Hippocampal formation (tissue), 2 donors: Measurements from ENCODE around the gene CHMP1A.

Experiments
- DNase-seq, 2 donors: peaks; one replicate each; lab custom pipeline; 2025; lab: John Stamatoyannopoulos, UW

CHMP1A gene

GRCh38 chr16:89605186-89605970 is 52.1 kb downstream of the CHMP1A start:
- DNase-seq: no peak

DNA sequence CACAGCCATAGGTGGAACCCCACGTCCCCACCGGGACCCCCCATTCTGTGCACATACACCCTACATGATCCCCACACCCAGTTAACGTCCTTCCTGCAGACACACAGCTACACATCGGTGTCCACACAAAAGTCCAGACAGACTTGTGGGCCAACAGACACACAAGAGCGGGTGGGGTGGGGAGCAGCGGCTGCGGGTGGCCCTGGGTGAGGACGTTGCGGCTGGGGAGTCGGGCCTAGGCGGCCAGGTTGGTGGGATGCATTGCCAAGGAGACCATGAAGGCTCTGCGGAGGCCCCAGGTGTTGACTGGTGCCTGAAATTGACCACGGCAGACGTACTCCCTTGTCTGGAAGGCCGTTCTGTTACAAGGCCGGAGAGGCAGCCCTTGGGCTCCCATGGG is 52.7 kb downstream of the CHMP1A start:
- no peak for DNase-seq

- no peak for DNase-seq
Observed at GRCh38 chr16:89602952-89603590, 54.4 kb downstream of the CHMP1A start.

DNA sequence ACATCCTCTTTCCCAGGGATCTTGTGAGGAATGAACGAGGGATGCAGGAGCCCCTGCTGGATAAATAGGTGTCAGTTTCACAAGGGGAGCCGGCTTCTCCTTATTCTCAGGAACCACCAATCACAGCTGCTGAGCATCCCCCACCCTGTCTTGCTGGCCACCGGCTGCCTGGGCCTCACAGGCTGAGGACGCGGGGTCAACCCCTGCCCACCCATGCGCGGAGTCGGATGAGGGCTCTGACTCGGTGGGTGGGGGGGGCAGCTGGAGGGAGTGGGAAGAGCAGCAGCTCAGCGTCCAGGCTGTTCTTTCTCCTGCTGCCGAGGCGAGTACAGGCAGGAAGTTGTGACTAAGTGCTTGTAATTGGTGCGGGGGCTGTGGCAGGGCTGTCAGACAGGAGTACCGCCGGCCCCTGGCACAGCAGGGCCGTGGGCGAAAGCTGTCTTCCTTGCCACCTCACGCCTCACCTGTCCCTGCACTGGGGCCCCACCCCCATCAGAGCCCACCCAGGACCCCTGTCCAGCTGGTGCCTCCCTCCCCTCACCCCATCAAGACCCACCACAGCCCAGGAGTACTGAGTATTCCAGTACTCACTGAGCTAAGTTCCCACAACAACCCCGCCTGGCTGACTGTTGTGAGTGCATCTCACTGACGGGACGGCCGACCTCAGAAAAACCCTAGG is 55.1 kb downstream of the CHMP1A start:
- DNase-seq: peak; percentile 2 to 29

DNA sequence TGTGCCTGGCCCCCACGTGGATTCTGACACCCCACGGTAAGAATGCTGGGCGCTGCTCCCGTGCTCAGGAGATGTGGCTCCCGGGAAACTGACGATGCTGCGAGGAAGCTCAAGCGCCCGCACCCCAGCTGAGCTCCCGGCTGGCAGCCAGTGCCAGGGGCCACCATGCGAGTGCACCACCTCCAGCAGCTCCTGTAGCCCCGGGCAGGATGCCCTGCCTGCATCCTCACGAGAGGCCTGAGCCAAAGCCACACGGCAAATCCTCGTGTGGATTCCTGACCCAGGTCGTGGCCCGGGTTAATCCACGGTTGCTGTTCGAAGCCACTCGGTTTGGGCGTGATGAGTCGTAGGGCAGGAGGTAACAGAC is 55.6 kb downstream of the CHMP1A start:
- DNase-seq: no peak

- DNase-seq: no peak
Observed at GRCh38 chr16:89600956-89601355, 56.6 kb downstream of the CHMP1A start.

- no peak for DNase-seq
Observed at GRCh38 chr16:89600427-89600826, 57.1 kb downstream of the CHMP1A start.

DNA sequence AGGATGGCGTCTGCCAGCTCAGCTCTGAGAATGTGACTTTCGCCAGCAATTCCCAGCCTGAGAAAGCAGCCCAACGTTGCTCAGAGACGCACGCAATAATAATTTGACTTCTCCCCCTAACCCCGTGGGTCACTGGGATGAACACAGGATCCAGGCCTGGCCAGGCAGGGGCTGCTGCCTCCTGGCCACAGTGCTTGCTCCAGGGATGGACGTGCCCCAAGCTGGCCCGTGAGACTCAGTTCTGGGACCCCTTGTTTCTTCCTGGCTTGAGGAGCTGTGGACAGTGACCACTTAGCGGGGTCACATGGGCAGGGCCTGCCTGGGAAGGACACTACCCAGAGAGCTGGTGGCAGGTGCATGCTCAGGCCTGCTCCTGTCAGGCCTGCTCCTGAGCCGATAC is 57.6 kb downstream of the CHMP1A start:
- DNase-seq: no peak

DNA sequence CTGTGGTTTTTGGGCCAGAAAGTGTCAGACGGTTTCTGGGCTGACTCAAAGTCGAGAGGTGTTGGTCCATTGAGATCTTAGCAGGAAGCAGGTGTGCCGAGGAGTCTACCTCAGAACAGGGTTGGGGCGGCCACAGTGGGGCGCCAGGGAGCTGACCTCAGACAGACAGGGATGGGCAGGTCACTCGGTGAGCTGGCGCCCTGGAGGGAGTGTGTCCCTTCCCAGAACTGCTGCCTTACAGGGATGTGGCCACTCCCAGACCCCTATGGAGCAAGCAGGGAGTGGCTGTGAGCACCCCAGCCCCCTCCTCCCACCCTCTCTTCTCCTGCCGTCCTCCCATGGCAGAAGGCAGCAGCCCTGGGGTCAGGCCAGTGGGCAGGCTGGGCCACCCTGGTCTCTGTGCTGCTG is 58.1 kb downstream of the CHMP1A start:
- no peak for DNase-seq

GRCh38 chr16:89598199-89598598 is 59.3 kb downstream of the CHMP1A start:
- no peak for DNase-seq

- no peak for DNase-seq
Observed at GRCh38 chr16:89596957-89597649, 60.4 kb downstream of the CHMP1A start.

- no peak for DNase-seq
Observed at GRCh38 chr16:89596061-89596689, 61.3 kb downstream of the CHMP1A start.

DNA sequence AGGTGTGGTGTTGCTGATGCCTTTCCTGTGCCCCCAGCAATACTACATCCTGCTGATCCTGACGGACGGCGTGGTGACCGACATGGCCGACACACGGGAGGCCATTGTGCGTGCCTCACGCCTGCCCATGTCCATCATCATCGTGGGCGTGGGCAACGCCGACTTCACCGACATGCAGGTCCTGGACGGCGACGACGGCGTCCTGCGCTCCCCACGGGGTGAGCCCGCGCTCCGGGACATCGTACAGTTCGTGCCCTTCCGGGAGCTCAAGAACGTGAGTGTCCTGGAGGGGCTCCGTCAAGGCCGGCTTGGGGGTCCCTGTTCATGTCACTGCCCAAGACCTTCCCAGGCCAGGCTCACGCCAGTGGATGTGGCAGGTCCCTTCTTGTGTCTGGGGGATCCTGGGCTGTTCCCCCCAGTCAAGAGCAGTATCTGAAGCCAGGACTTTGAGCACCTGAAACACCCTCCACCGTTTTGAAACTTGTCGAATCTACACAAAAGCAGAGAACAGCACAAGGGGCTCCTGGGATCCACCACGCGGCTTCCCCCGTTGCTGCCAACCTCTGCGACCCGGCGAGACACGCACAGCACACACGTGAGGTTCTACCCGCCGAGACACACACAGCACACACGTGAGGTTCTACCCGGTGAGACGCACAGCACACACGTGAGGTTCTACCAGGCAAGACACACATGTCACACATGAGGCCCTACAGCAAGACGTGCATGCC is 62.0 kb downstream of the CHMP1A start:
- no peak for DNase-seq
